B cell (primary cell): ENCODE measurements around the gene RNASE7.

Experiments
- CTCF ChIP-seq: fragments of 200-600 bp; IDR thresholded peaks from one replicate; pipeline ENCODE4 v1.8.0; 2022; ENCODE audit warnings: antibody characterized with exemption, mild to moderate bottlenecking
- EZH2 ChIP-seq: IDR thresholded peaks from 2 replicates; pipeline ENCODE4 v1.6.1; 2012; ENCODE audit warnings: borderline replicate concordance, low read depth, mild to moderate bottlenecking, moderate library complexity, low read length; ENCODE audit not compliant: insufficient read depth, poor library complexity, severe bottlenecking

- TF ChIP-seq CTCF: no peak
- TF ChIP-seq EZH2: no peak
These were observed 48.9 kb downstream of the RNASE7 start for GRCh38 chr14:21090940-21091663.
